K562 (cell line): ENCODE results near the gene IGIP. TPM values are rescaled to one million over a fixed set of nuclear protein-coding genes. Genes with fewer than 3 reads are reported as not detected.

Experiments used
- ASH1L ChIP-seq: fragments of 450-650 bp; IDR thresholded peaks from 2 replicates; pipeline ENCODE4 v1.6.1; 2018; ENCODE audit warnings: borderline replicate concordance, mild to moderate bottlenecking, low read depth; ENCODE audit not compliant: partially characterized antibody
- ATF2 ChIP-seq: sonication (generic); formaldehyde crosslinking; IDR thresholded peaks from 2 replicates; pipeline ENCODE4 v1.8.1; 2022; ENCODE audit warnings: missing genetic modification reagents
- CCNT2 ChIP-seq: IDR thresholded peaks from 2 replicates; pipeline ENCODE4 v1.6.1; 2011; ENCODE audit warnings: borderline replicate concordance, low read depth, mild to moderate bottlenecking, moderate library complexity, mixed read lengths, low read length; ENCODE audit not compliant: insufficient read length; ENCODE audit errors: extremely low read depth
- COPS2 ChIP-seq: fragments of 450-650 bp; conservative IDR thresholded peaks from 2 replicates; pipeline ENCODE4 v1.6.1; 2016; ENCODE audit warnings: mild to moderate bottlenecking, moderate library complexity
- CSDE1 ChIP-seq, 2 experiments: fragments of 450-650 bp; IDR thresholded peaks; 2 replicates each; pipeline ENCODE4 v1.6.1; 2016; ENCODE audit warnings: mild to moderate bottlenecking in 1 of 2
- CTBP1 ChIP-seq: fragments of 450-650 bp; IDR thresholded peaks from 2 replicates; pipeline ENCODE4 v1.6.1; 2016; ENCODE audit warnings: borderline replicate concordance
- DDX20 ChIP-seq: fragments of 450-650 bp; IDR thresholded peaks from 2 replicates; pipeline ENCODE4 v1.6.1; 2016; ENCODE audit warnings: missing genetic modification characterization, low read depth, mild to moderate bottlenecking, missing compliant biosample characterization, moderate library complexity
- E2F6 ChIP-seq, 2 experiments: IDR thresholded peaks; 2 replicates each; pipeline ENCODE4 v1.6.1; 2011; ENCODE audit warnings: borderline replicate concordance in 1 of 2, control low read depth in 1 of 2, low read depth in 1 of 2, low read length in 1 of 2, mild to moderate bottlenecking in 1 of 2, mixed read lengths in 1 of 2, moderate library complexity in 1 of 2; ENCODE audit not compliant: insufficient read depth in 1 of 2, insufficient read length in 1 of 2, poor library complexity in 1 of 2, severe bottlenecking in 1 of 2; ENCODE audit errors: extremely low read depth in 1 of 2
- ETV1 ChIP-seq: fragments of 450-650 bp; conservative IDR thresholded peaks from 2 replicates; pipeline ENCODE4 v1.6.1; 2016; ENCODE audit warnings: missing genetic modification characterization, control low read depth, low read depth, missing compliant biosample characterization
- KLF10 ChIP-seq: fragments of 250-450 bp; sonication (Bioruptor Pico); IDR thresholded peaks from 2 replicates; pipeline ENCODE4 v1.6.1; 2021; ENCODE audit warnings: matching md5 sums
- KLF16 ChIP-seq: IDR thresholded peaks from 2 replicates; pipeline ENCODE4 v1.6.1; 2016; ENCODE audit warnings: antibody characterized with exemption
- LCOR ChIP-seq: sonication (generic); formaldehyde crosslinking; IDR thresholded peaks from 2 replicates; pipeline ENCODE4 v1.8.0; 2022; ENCODE audit warnings: mild to moderate bottlenecking, missing genetic modification reagents
- MBD1 ChIP-seq: fragments of 250-450 bp; sonication (Bioruptor Pico); IDR thresholded peaks from 2 replicates; pipeline ENCODE4 v1.8.0; 2022; ENCODE audit warnings: inconsistent platforms
- PHB ChIP-seq: fragments of 250-450 bp; sonication (Bioruptor Pico); IDR thresholded peaks from 2 replicates; pipeline ENCODE4 v1.5.0; 2021
- RCOR1 ChIP-seq, 2 experiments: IDR thresholded peaks; 2 replicates each; pipeline ENCODE4 v1.6.1; 2012; ENCODE audit warnings: low read depth in 2 of 2, low read length in 2 of 2, borderline replicate concordance in 1 of 2, improper control_type of control experiment in 1 of 2
- SMARCA4 ChIP-seq: fragments of 450-650 bp; IDR thresholded peaks from 2 replicates; pipeline ENCODE4 v1.6.1; 2016
- YY1 ChIP-seq, 3 experiments: IDR thresholded peaks; 2 replicates each; pipeline ENCODE4 v1.6.1; 2011; ENCODE audit warnings: low read length in 2 of 3, mild to moderate bottlenecking in 2 of 3, moderate library complexity in 2 of 3, borderline replicate concordance in 1 of 3, control low read depth in 1 of 3, low read depth in 1 of 3; ENCODE audit not compliant: insufficient read depth in 3 of 3, insufficient replicate concordance in 2 of 3, control insufficient read depth in 1 of 3, insufficient read length in 1 of 3; ENCODE audit errors: extremely low read depth in 1 of 3
- ZC3H4 ChIP-seq: sonication (generic); formaldehyde crosslinking; IDR thresholded peaks from 2 replicates; pipeline ENCODE4 v1.9.0; 2021; ENCODE audit warnings: missing genetic modification reagents, borderline replicate concordance
- ZNF124 ChIP-seq: sonication (generic); formaldehyde crosslinking; IDR thresholded peaks from 2 replicates; pipeline ENCODE4 v1.8.1; 2022; ENCODE audit warnings: missing genetic modification reagents
- ZNF695 ChIP-seq: fragments of 450-650 bp; formaldehyde crosslinking; IDR thresholded peaks from 2 replicates; pipeline ENCODE4 v1.4.0; 2020; ENCODE audit warnings: mild to moderate bottlenecking, moderate library complexity
- ZNF778 ChIP-seq: fragments of 450-650 bp; formaldehyde crosslinking; IDR thresholded peaks from 2 replicates; pipeline ENCODE4 v1.4.0; 2020; ENCODE audit warnings: mild to moderate bottlenecking, moderate library complexity
- polyA plus RNA-seq, 8 experiments: library from polyadenylated mRNA; depleted of rRNA in 4 of 8; stranded (reverse) in 5 of 8; unstranded in 3 of 8; fragments of >200 nt; fragmentation: Nextera tagmentation in 2 of 8; fragmentation: Illumina TruSeq in 1 of 8; extraction: Ambion mirVana in 2 of 8; extraction: Trizol in 1 of 8; gene quantifications; 2 replicates each; pipeline versions ENCODE4 v1.2.1 to v1.2.3, GENCODE V29; 2011 to 2014; ENCODE audit warnings: inconsistent platforms in 1 of 8, missing spikeins in 1 of 8
- total RNA-seq, 7 experiments: library from RNA; depleted of rRNA in 6 of 7; stranded (reverse); fragments of >200 nt in 6 of 7; fragmentation: Illumina TruSeq in 2 of 7; extraction: Trizol in 2 of 7; gene quantifications; 2 replicates each; pipeline versions ENCODE4 v1.2.1 to v1.2.3, GENCODE V29; 2011 to 2021; ENCODE audit warnings: low replicate concordance in 1 of 7

Gene IGIP
- total and polyA plus RNA-seq, 9 of the 15 experiments (the other 6 are each of a cell fraction or from before 2014, with no cell fraction given) = 0.52 to 1.6 (median 1.2) TPM

GRCh38 chr5:140168371-140168770 is 42.6 kb downstream of the IGIP start (continued):
- TF ChIP-seq ATF2 (CRISPR knock-in tag) (no peak), LCOR (0 out of 2 replicates have a peak, but pooled peaks have one; percentile 41), CSDE1 (IDR thresholded peaks at IDR 0.05) (no peak), CTBP1 (peak; percentile 78; the same call in 1 of the 2 replicates), RCOR1 (IDR thresholded peaks at IDR 0.05; ENCODE audit: borderline replicate concordance in 1 of 2, low read depth in 2 of 2, low read length in 2 of 2) (peak in 1 of 2 experiments; percentile 82; a peak in 2 of 4 replicates), KLF10 (CRISPR knock-in tag) (no peak), ASH1L (no peak), COPS2 (no peak), E2F6 (IDR thresholded peaks at IDR 0.05; ENCODE audit: borderline replicate concordance in 1 of 2, extremely low read depth in 1 of 2, insufficient read depth in 1 of 2, insufficient read length in 1 of 2, low read depth in 1 of 2, low read length in 1 of 2, poor library complexity in 1 of 2, severe bottlenecking in 1 of 2) (no peak), ZNF124 (CRISPR knock-in tag) (no peak), ETV1 (peak; percentile 38; the same call in 1 of the 2 replicates), PHB (CRISPR knock-in tag) (no peak), DDX20 (tag) (no peak), MBD1 (no peak), ZNF695 (CRISPR knock-in tag) (no peak), SMARCA4 (peak; percentile 79), KLF16 (peak; percentile 81), ZNF778 (CRISPR knock-in tag) (no peak), ZC3H4 (no peak), CCNT2 (peak; percentile 65), YY1 (IDR thresholded peaks at IDR 0.05; ENCODE audit: borderline replicate concordance in 1 of 3, control insufficient read depth in 1 of 3, extremely low read depth in 1 of 3, insufficient read depth in 3 of 3, insufficient read length in 1 of 3, insufficient replicate concordance in 2 of 3, low read depth in 1 of 3, low read length in 2 of 3) (no peak)
- TF ChIP-seq, all 486 proteins: peak for 36
